Neural progenitor cell (in vitro differentiated cells): ENCODE measurements around the gene CXCL12.

Source experiments
- EZH2 ChIP-seq: fragments of 200-600 bp; sonication (generic); IDR thresholded peaks from 2 replicates; pipeline ENCODE4 v1.6.1; 2017; ENCODE audit warnings: antibody characterized with exemption, mild to moderate bottlenecking, moderate library complexity
- EZH2phosphoT487 ChIP-seq: fragments of 200-600 bp; sonication (generic); IDR thresholded peaks from 2 replicates; pipeline ENCODE4 v1.6.1; 2017; ENCODE audit warnings: antibody characterized with exemption
- TF ChIP-seq, protein P1 (sequence below): fragments of 200-600 bp; sonication (generic); IDR thresholded peaks from 2 replicates; pipeline ENCODE4 v1.5.1; 2017; ENCODE audit warnings: antibody characterized with exemption, mild to moderate bottlenecking

DNA sequence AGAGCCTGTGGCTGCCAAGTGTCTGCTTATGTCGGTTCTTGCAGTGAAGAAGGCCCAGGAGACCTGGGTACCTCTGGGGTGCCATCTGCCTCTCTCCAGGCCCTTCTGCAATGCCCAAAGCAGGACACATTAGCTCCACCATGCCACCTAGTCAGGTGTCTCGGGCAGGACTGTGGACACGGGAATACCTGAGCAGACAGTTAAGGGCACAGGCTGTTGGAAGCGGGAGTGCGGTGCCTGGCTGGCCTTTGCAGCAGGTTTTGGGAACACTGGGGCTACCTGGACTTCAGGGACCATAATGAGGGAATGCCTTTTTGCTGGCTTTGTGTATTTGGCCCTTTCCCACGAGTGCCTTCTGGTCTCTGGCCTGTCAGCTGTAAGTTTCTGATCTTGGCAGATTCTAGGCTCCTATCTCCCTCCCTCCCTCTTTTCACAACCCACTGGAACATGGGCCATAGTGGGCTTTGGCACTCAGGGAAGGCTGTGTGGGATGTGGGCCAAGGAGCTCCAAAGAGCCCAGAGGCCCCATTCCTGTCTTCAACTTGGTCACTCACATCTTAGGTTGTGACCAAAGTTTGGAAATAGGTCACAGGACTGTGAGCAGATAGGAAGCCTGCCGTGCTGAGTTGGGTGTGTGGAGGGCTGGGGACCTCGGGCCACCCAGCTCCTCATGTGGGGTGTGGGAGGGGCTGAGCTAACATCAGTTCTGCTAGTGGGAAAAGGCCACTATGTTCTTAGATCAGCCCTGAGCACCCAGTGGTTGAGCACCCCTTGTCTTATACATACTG lies 41.5 kb upstream of the CXCL12 start:
- TF ChIP-seq, protein P1, sequence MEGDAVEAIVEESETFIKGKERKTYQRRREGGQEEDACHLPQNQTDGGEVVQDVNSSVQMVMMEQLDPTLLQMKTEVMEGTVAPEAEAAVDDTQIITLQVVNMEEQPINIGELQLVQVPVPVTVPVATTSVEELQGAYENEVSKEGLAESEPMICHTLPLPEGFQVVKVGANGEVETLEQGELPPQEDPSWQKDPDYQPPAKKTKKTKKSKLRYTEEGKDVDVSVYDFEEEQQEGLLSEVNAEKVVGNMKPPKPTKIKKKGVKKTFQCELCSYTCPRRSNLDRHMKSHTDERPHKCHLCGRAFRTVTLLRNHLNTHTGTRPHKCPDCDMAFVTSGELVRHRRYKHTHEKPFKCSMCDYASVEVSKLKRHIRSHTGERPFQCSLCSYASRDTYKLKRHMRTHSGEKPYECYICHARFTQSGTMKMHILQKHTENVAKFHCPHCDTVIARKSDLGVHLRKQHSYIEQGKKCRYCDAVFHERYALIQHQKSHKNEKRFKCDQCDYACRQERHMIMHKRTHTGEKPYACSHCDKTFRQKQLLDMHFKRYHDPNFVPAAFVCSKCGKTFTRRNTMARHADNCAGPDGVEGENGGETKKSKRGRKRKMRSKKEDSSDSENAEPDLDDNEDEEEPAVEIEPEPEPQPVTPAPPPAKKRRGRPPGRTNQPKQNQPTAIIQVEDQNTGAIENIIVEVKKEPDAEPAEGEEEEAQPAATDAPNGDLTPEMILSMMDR = no peak
- no peak for TF ChIP-seq EZH2phosphoT487
- no peak for TF ChIP-seq EZH2
